ENCODE results near the gene APC2.
A peak's percentile ranks its signal among the peaks of the same experiment; 100 is the strongest.

The APC2 gene

DNA sequence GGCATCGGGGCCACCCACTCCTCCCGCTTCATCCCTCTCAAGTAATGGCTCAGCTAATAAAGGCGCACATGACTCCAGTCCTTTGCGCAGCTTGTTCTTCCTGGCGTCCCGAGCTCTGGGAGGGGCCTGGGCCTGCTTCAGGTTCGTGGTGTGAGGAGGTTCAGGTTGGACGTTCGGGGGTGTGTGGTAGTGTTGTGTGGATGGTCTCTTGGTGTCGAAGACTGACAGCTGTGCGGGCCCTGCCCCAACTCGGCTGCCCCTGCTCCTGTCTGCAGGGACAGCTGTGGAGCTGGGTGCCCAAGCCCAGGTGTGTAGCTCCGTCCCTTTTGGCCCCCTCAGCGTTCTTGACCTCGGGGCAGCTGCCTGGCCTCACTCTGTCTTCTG lies 9.5 kb upstream of the APC2 start:
- H2AFZ ChIP-seq (ENCODE audit: low read depth, low read length): no peak overlapping the region
- H3K4me3 ChIP-seq (ENCODE audit: low read length): no peak overlapping the region
- H3K4me2 ChIP-seq (ENCODE audit: low read length): peak overlapping the region; percentile 92; the same call in 1 of the 2 replicates
- H3K9me3 ChIP-seq (ENCODE audit: insufficient read depth, low read length): no peaks in the 10 kb centered on the region
- H3K79me2 ChIP-seq (ENCODE audit: low read length): peaks cover 44% of the 10 kb centered on the region
- peaks cover 48% of the 10 kb centered on the region for H4K20me1 ChIP-seq (ENCODE audit: insufficient read depth, low read length)
- no peak overlapping the region for H3K9ac ChIP-seq (ENCODE audit: low read length)
- H3K4me1 ChIP-seq (ENCODE audit: low read length): peaks cover 44% of the 10 kb centered on the region
- H3K27ac ChIP-seq (ENCODE audit: low read length): 0 out of 2 replicates have a peak overlapping the region, but pooled peaks have one; percentile 6
- H3K27me3 ChIP-seq (ENCODE audit: low read depth, low read length): no peaks in the 10 kb centered on the region
- H3K36me3 ChIP-seq (replicated peaks; ENCODE audit: low read depth, low read length): peaks cover 47% of the 10 kb centered on the region
- TF ChIP-seq, protein P1, sequence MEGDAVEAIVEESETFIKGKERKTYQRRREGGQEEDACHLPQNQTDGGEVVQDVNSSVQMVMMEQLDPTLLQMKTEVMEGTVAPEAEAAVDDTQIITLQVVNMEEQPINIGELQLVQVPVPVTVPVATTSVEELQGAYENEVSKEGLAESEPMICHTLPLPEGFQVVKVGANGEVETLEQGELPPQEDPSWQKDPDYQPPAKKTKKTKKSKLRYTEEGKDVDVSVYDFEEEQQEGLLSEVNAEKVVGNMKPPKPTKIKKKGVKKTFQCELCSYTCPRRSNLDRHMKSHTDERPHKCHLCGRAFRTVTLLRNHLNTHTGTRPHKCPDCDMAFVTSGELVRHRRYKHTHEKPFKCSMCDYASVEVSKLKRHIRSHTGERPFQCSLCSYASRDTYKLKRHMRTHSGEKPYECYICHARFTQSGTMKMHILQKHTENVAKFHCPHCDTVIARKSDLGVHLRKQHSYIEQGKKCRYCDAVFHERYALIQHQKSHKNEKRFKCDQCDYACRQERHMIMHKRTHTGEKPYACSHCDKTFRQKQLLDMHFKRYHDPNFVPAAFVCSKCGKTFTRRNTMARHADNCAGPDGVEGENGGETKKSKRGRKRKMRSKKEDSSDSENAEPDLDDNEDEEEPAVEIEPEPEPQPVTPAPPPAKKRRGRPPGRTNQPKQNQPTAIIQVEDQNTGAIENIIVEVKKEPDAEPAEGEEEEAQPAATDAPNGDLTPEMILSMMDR (IDR thresholded peaks at IDR 0.05; ENCODE audit: low read depth, low read length): no peak
- no peak for TF ChIP-seq EZH2phosphoT487 (IDR thresholded peaks at IDR 0.05; ENCODE audit: low read depth)

DNA sequence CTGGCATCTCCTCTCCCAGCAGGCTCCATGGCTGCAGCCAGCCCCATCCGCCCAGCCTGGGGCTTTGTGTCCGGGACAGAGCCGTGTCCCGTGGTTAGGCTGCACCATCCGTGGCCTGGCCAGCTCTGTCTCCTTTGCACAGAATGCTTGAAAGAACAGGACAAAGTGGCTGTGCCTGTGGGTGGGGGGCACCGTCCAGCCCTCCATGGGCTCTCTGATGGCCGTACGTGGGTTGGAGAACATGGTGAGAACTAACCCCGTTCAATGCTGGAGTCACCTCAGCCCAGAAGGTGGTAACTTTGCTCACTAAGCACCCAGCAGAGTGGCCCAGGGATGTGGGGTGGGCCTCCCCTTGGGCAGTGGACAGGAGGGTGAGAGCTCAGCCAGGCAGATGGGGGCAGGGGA lies 8.9 kb upstream of the APC2 start:
- no peaks in the 10 kb centered on the region for H3K27me3 ChIP-seq (ENCODE audit: low read depth, low read length)
- 0 out of 2 replicates have a peak overlapping the region, but pooled peaks have one; percentile 6 for H3K27ac ChIP-seq (ENCODE audit: low read length)
- peaks cover 44% of the 10 kb centered on the region for H3K79me2 ChIP-seq (ENCODE audit: low read length)
- no peaks in the 10 kb centered on the region for H3K9me3 ChIP-seq (ENCODE audit: insufficient read depth, low read length)
- H3K36me3 ChIP-seq (replicated peaks; ENCODE audit: low read depth, low read length): peaks cover 42% of the 10 kb centered on the region
- H3K4me3 ChIP-seq (ENCODE audit: low read length): no peak overlapping the region
- TF ChIP-seq, protein P1 (IDR thresholded peaks at IDR 0.05; ENCODE audit: low read depth, low read length): no peak
- TF ChIP-seq EZH2phosphoT487 (IDR thresholded peaks at IDR 0.05; ENCODE audit: low read depth): no peak
- H3K9ac ChIP-seq (ENCODE audit: low read length): no peak overlapping the region
- peaks cover 44% of the 10 kb centered on the region for H3K4me1 ChIP-seq (ENCODE audit: low read length)
- peaks cover 44% of the 10 kb centered on the region for H4K20me1 ChIP-seq (ENCODE audit: insufficient read depth, low read length)
- H3K4me2 ChIP-seq (ENCODE audit: low read length): no peak overlapping the region
- H2AFZ ChIP-seq (ENCODE audit: low read depth, low read length): no peak overlapping the region

DNA sequence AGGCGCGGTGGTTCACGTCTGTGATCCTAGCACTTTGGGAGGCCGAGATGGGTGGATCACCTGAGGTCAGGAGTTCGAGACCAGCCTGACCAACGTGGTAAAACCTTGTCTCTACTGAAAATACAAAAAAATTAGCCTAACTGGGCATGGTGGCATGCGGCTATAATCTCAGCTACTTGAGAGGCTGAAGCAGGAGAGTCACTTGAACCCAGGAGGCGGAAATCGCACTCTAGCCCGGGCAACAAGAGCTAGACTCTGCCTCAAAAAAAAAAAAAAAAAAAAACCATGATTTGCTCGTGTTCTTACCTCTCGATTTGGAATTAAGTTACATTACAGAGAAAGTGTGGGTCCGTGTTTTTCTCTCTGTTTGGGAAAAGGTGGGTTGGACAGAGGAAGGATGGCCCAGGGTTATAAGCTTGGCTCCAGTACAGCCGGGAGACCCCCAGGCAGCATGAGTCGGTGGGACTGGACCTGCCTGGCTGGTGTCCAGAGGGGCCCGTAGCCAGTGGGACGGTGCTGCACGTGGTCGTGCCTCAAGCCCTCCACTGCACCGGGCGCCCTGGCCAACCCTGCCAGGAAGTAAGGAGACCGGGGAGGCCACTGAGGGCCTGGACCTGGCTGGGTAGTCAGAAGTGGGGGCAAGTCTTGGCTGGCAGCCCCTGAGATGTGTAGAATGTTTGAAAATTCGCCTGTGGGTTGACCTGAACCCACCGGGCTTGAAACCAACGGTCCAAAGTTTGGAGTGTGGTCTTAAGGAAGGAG lies 8.1 kb upstream of the APC2 start:
- Histone ChIP-seq H3K27me3 (ENCODE audit: low read depth, low read length) (no peaks in the 10 kb centered on the region), H3K9ac (ENCODE audit: low read length) (no peak overlapping the region), H3K36me3 (replicated peaks; ENCODE audit: low read depth, low read length) (peaks cover 42% of the 10 kb centered on the region), H3K79me2 (ENCODE audit: low read length) (peaks cover 44% of the 10 kb centered on the region), H3K4me3 (ENCODE audit: low read length) (no peak overlapping the region), H2AFZ (ENCODE audit: low read depth, low read length) (no peak overlapping the region), H3K27ac (ENCODE audit: low read length) (no peak overlapping the region), H4K20me1 (ENCODE audit: insufficient read depth, low read length) (peaks cover 44% of the 10 kb centered on the region), H3K4me2 (ENCODE audit: low read length) (no peak overlapping the region), H3K4me1 (ENCODE audit: low read length) (peaks cover 44% of the 10 kb centered on the region), H3K9me3 (ENCODE audit: insufficient read depth, low read length) (no peaks in the 10 kb centered on the region)
- TF ChIP-seq EZH2phosphoT487 (IDR thresholded peaks at IDR 0.05; ENCODE audit: low read depth): no peak
- TF ChIP-seq, protein P1 (IDR thresholded peaks at IDR 0.05; ENCODE audit: low read depth, low read length): no peak

DNA sequence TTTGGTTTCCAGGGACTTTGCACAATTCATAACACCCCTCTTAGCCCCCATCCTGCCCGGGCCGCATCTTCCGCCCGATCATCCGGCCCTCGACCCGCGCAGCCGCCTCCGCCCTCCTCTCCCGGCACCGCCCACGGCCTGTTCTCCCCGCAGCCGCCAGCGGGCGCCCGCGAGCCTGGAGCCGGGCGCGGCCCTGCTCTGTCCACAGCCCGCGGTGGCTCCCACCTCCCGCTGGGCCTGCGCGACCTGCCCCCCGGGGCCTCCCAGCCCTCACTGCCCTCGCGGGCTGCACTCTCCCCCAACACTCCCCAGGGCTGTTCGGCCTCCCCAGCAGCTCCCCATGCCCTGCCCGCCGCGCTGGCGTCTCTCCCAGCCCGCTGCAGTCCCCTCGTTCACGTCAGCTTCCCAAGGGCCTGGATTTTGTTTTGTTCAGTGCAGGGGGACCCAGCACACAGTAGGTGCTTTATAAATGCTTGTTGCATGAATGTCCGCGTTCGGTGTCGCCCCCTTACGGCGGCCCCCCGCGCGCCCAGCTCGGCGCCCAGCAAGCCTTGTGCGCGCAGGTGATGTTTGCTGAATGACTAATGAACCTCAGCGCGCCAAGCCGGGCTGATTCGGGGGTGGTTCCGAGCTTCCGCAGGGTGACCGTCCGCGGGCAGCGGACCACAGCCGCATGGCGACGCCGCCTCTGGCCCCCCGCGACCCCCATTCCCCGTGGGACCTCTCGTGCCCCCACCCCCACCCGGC lies 4.6 kb upstream of the APC2 start:
- TF ChIP-seq EZH2phosphoT487 (IDR thresholded peaks at IDR 0.05; ENCODE audit: low read depth): no peak
- TF ChIP-seq, protein P1 (IDR thresholded peaks at IDR 0.05; ENCODE audit: low read depth, low read length): peak; percentile 90
- Histone ChIP-seq H3K36me3 (replicated peaks; ENCODE audit: low read depth, low read length) (peaks cover 27% of the 10 kb centered on the region), H3K4me2 (ENCODE audit: low read length) (peak overlapping the region; percentile 68), H3K9ac (ENCODE audit: low read length) (peak overlapping the region; percentile 67), H3K79me2 (ENCODE audit: low read length) (peaks cover 19% of the 10 kb centered on the region), H3K27me3 (ENCODE audit: low read depth, low read length) (no peaks in the 10 kb centered on the region), H3K4me1 (ENCODE audit: low read length) (peaks cover 24% of the 10 kb centered on the region), H4K20me1 (ENCODE audit: insufficient read depth, low read length) (peaks cover 25% of the 10 kb centered on the region), H3K9me3 (ENCODE audit: insufficient read depth, low read length) (no peaks in the 10 kb centered on the region), H3K4me3 (ENCODE audit: low read length) (peak overlapping the region; percentile 80), H2AFZ (ENCODE audit: low read depth, low read length) (peak overlapping the region; percentile 70; the same call in 1 of the 2 replicates), H3K27ac (ENCODE audit: low read length) (peak overlapping the region; percentile 63)
